Measurements from ENCODE around the gene ZNF738.
A peak's percentile ranks its signal among the peaks of the same experiment; 100 is the strongest.
"Not testable (repeated sequence)": the region's sequence is repeated elsewhere in the genome, so short reads cannot be mapped to it uniquely, and the experiment has no call there.

The ZNF738 gene

GRCh38 chr19:21344841-21345240 is 14.0 kb upstream of the ZNF738 start:
- H3K4me1 ChIP-seq (ENCODE audit: control insufficient read depth, insufficient read depth, low read length); H3K27me3 ChIP-seq (ENCODE audit: control insufficient read depth, insufficient read depth, low read length); H3K9me3 ChIP-seq (ENCODE audit: control insufficient read depth, low read length); H3K9ac ChIP-seq (ENCODE audit: low read length); H3K36me3 ChIP-seq (ENCODE audit: control insufficient read depth, insufficient read depth, low read length); H3K4me3 ChIP-seq (ENCODE audit: low read length): not testable (repeated sequence)

GRCh38 chr19:21352830-21353229 is 6.0 kb upstream of the ZNF738 start:
- Histone ChIP-seq H3K4me1 (ENCODE audit: control insufficient read depth, insufficient read depth, low read length) (no peaks in the 10 kb centered on the region), H3K36me3 (ENCODE audit: control insufficient read depth, insufficient read depth, low read length) (no peaks in the 10 kb centered on the region), H3K9ac (ENCODE audit: low read length) (no peak overlapping the region), H3K4me3 (ENCODE audit: low read length) (no peak overlapping the region), H3K9me3 (ENCODE audit: control insufficient read depth, low read length) (no peaks in the 10 kb centered on the region), H3K27me3 (ENCODE audit: control insufficient read depth, insufficient read depth, low read length) (no peaks in the 10 kb centered on the region)

DNA sequence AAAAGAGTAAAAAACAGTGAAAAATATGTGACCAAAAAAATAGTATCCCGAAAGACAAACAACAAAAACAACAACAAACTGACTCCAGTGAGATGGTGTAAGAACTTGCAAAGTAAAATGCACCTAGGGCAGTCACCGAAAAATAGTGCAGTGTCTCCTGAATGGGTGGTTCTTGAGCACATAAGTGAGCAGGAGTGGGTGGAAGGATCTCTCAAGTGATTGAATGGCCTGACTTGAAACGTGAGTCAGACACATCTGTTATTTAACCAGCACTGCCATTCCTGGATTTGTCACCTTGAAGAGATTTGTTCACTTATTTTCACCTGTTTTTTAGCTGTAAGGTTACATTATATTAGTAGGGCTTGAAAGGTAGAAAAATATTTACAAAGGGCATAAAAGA is 3.5 kb downstream of the ZNF738 start:
- H3K27me3 ChIP-seq (ENCODE audit: control insufficient read depth, insufficient read depth, low read length), result no peaks in the 10 kb centered on the region
- H3K9me3 ChIP-seq (ENCODE audit: control insufficient read depth, low read length), result no peaks in the 10 kb centered on the region
- H3K4me3 ChIP-seq (ENCODE audit: low read length), result no peak overlapping the region
- no peaks in the 10 kb centered on the region for H3K4me1 ChIP-seq (ENCODE audit: control insufficient read depth, insufficient read depth, low read length)
- H3K36me3 ChIP-seq (ENCODE audit: control insufficient read depth, insufficient read depth, low read length), result no peaks in the 10 kb centered on the region
- H3K9ac ChIP-seq (ENCODE audit: low read length), result no peak overlapping the region

DNA sequence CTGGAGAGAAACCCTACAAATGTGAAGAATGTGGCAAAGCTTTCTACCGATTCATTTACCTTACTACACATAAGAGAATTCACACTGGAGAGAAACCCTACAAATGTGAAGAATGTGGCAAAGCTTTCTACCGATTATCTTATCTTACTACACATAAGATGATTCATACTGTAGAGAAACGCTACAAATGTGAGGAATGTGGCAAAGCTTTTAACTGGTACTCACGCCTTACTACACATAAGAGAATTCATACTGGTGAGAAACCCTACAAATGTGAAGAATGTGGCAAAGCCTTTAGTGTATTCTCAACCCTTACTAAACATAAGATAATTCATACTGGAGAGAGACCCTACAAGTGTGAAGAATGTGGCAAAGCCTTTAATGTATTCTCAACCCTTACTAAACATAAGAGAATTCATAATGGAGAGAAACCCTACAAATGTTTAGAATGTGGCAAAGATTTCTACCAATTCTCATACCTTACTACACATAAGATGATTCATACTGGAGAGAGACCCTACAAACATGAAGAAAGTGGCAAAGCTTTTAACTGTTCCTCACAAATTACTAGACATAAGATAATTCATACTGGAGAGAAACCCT is 25.3 kb downstream of the ZNF738 start:
- Histone ChIP-seq H3K27me3 (ENCODE audit: control insufficient read depth, insufficient read depth, low read length) (no peaks in the 10 kb centered on the region), H3K9ac (ENCODE audit: low read length) (no peak overlapping the region), H3K4me1 (ENCODE audit: control insufficient read depth, insufficient read depth, low read length) (no peaks in the 10 kb centered on the region), H3K4me3 (ENCODE audit: low read length) (no peak overlapping the region), H3K9me3 (ENCODE audit: control insufficient read depth, low read length) (peaks cover 7% of the 10 kb centered on the region), H3K36me3 (ENCODE audit: control insufficient read depth, insufficient read depth, low read length) (no peaks in the 10 kb centered on the region)

DNA sequence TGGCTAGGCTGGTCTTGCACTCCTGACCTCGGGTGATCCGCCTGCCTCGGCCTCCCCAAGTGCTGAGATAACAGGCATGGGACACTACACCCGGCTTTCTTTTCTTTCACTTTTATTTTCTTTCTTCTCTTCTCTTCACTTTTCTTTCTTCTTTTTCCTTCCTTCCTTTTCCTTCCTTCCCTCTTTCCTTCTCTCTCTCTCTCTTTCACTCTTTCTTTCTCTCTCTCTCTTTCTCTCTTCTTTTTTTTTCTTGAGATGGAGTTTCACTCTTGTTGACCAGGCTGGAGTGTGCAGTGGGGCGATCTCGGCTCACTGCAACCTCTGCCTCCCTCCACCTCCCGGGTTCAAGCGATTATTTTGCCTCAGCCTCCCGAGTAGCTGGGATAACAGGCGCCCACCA is 37.3 kb downstream of the ZNF738 start:
- no peak overlapping the region for H3K4me3 ChIP-seq (ENCODE audit: low read length)
- no peaks in the 10 kb centered on the region for H3K9me3 ChIP-seq (ENCODE audit: control insufficient read depth, low read length)
- H3K4me1 ChIP-seq (ENCODE audit: control insufficient read depth, insufficient read depth, low read length), result no peaks in the 10 kb centered on the region
- H3K9ac ChIP-seq (ENCODE audit: low read length), result no peak overlapping the region
- H3K27me3 ChIP-seq (ENCODE audit: control insufficient read depth, insufficient read depth, low read length), result no peaks in the 10 kb centered on the region
- no peaks in the 10 kb centered on the region for H3K36me3 ChIP-seq (ENCODE audit: control insufficient read depth, insufficient read depth, low read length)

DNA sequence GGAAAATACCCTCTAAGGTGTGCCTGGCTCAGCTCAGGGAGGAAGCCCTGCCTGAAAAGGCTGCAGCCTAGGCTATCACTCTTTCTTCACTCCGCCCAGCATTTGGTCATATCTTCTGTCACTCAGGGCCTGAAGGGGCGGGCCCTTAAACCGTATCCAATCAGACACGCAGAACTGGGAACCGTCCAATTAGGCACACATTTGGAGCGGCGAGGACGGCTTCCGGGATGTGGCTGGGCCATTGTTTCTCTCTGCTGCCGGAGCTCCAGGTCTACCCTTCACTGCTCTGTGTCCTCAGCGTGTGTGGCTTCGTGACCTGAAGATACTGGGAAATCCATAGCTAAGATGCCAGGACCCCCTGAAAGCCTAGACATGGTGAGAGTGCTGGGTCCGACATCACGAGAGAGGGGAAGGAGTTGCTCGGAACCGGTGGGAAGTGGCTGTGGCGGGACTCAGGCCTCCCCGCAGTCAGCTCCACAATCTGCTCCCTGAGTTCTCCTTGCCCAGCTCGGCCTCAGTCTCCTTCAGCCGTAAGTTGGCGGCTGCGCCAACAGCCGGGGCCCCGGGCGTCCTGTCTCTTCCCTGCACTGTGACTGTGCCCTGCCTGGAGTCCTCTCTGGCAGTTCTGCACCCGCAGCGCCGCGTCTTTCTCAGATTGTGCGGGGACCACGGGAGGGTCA is 38.2 kb downstream of the ZNF738 start, which contains the start of gene ZNF493:
ZNF493 (plus strand) TSS at position 241 of the 680 bp plus-strand sequence; CDS start at position 346, 105 bp downstream.
- Histone ChIP-seq H3K4me3 (ENCODE audit: low read length) (peak within 1 kb of the TSS; percentile 98), H3K9me3 (ENCODE audit: control insufficient read depth, low read length) (no peaks in the 10 kb centered on the region), H3K9ac (ENCODE audit: low read length) (peak within 1 kb of the TSS; percentile 94), H3K36me3 (ENCODE audit: control insufficient read depth, insufficient read depth, low read length) (no peaks in the 10 kb centered on the region), H3K27me3 (ENCODE audit: control insufficient read depth, insufficient read depth, low read length) (no peaks in the 10 kb centered on the region), H3K4me1 (ENCODE audit: control insufficient read depth, insufficient read depth, low read length) (no peaks in the 10 kb centered on the region)

DNA sequence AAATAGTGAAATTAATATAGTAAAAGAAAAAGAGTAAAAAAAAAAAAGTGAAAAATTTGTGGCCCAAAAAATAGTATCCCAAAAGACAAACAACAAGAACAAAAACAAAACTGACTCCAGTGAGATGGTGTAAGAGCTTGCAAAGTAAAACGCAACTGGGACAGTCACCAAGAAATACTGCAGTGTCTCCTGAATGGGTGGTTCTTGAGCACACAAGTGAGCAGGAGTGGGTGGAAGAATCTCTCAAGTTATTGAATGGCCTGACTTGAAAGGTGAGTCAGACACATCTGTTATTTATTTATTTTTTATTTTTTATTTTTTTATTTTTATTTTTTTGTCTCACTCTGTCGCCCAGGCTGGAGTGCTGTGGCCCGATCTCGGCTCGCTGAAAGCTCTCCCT is 40.1 kb downstream of the ZNF738 start:
- Histone ChIP-seq H3K36me3 (ENCODE audit: control insufficient read depth, insufficient read depth, low read length) (no peaks in the 10 kb centered on the region), H3K9me3 (ENCODE audit: control insufficient read depth, low read length) (no peaks in the 10 kb centered on the region), H3K27me3 (ENCODE audit: control insufficient read depth, insufficient read depth, low read length) (no peaks in the 10 kb centered on the region), H3K4me1 (ENCODE audit: control insufficient read depth, insufficient read depth, low read length) (no peaks in the 10 kb centered on the region), H3K4me3 (ENCODE audit: low read length) (no peak overlapping the region), H3K9ac (ENCODE audit: low read length) (no peak overlapping the region)

GRCh38 chr19:21402303-21402985 is 43.6 kb downstream of the ZNF738 start:
- H3K9ac ChIP-seq (ENCODE audit: low read length), result no peak overlapping the region
- no peak overlapping the region for H3K4me3 ChIP-seq (ENCODE audit: low read length)
- no peaks in the 10 kb centered on the region for H3K36me3 ChIP-seq (ENCODE audit: control insufficient read depth, insufficient read depth, low read length)
- H3K27me3 ChIP-seq (ENCODE audit: control insufficient read depth, insufficient read depth, low read length), result no peaks in the 10 kb centered on the region
- no peaks in the 10 kb centered on the region for H3K9me3 ChIP-seq (ENCODE audit: control insufficient read depth, low read length)
- H3K4me1 ChIP-seq (ENCODE audit: control insufficient read depth, insufficient read depth, low read length), result no peaks in the 10 kb centered on the region

- Histone ChIP-seq H3K9me3 (ENCODE audit: control insufficient read depth, low read length) (peaks cover 5% of the 10 kb centered on the region), H3K36me3 (ENCODE audit: control insufficient read depth, insufficient read depth, low read length) (no peaks in the 10 kb centered on the region)
These were observed 51.4 kb downstream of the ZNF738 start for GRCh38 chr19:21410166-21410565.

DNA sequence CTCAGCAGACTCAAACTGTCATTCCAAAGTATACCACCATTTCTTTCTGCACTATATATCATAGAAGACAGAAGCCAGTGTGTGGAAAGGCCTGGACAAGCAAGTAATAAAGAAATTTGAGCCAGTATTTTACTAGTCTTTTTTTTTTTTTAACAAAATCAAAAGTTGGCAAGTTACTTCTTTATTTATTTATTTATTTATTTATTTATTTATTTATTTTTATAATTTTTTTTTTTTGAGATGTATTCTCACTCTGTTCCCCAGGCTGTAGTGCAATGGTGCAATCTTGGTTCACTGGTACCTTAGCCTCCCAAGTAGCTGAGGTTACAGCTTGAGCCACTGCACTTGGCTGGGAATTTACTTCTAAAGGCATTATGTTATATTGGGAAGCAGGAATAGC is 63.4 kb downstream of the ZNF738 start:
- no peaks in the 10 kb centered on the region for H3K36me3 ChIP-seq (ENCODE audit: control insufficient read depth, insufficient read depth, low read length)
- no peak overlapping the region for H3K9ac ChIP-seq (ENCODE audit: low read length)
- peaks cover 14% of the 10 kb centered on the region for H3K9me3 ChIP-seq (ENCODE audit: control insufficient read depth, low read length)
- no peak overlapping the region for H3K4me3 ChIP-seq (ENCODE audit: low read length)
- H3K4me1 ChIP-seq (ENCODE audit: control insufficient read depth, insufficient read depth, low read length), result no peaks in the 10 kb centered on the region
- H3K27me3 ChIP-seq (ENCODE audit: control insufficient read depth, insufficient read depth, low read length), result no peaks in the 10 kb centered on the region

More at GRCh38 chr19:21410166-21410565, 51.4 kb downstream of the ZNF738 start:
- Histone ChIP-seq H3K4me3 (ENCODE audit: low read length) (no peak overlapping the region), H3K9ac (ENCODE audit: low read length) (no peak overlapping the region), H3K27me3 (ENCODE audit: control insufficient read depth, insufficient read depth, low read length) (no peaks in the 10 kb centered on the region), H3K4me1 (ENCODE audit: control insufficient read depth, insufficient read depth, low read length) (no peaks in the 10 kb centered on the region)

- H3K9ac ChIP-seq (ENCODE audit: low read length), result no peak overlapping the region
- H3K27me3 ChIP-seq (ENCODE audit: control insufficient read depth, insufficient read depth, low read length), result no peaks in the 10 kb centered on the region
- H3K4me1 ChIP-seq (ENCODE audit: control insufficient read depth, insufficient read depth, low read length), result no peaks in the 10 kb centered on the region
- H3K36me3 ChIP-seq (ENCODE audit: control insufficient read depth, insufficient read depth, low read length), result no peaks in the 10 kb centered on the region
- H3K9me3 ChIP-seq (ENCODE audit: control insufficient read depth, low read length), result peaks cover 14% of the 10 kb centered on the region
- no peak overlapping the region for H3K4me3 ChIP-seq (ENCODE audit: low read length)
These were observed 64.5 kb downstream of the ZNF738 start for GRCh38 chr19:21423057-21424041.

Measured in mucosa of stomach (tissue), 1 donor.